IMR-90 (cell line): Measurements from ENCODE around the gene TIMELESS. TPM values are rescaled to one million over a fixed set of nuclear protein-coding genes. Genes with fewer than 3 reads are reported as not detected.

ENCODE experiments used
- ATAC-seq: fragments of 200-7000 bp; cut with Tn5 transposase; 2 replicates; pipeline ENCODE4 v1.9.1; 2020; ENCODE audit warnings: low read depth, mild to moderate bottlenecking, moderate library complexity
- BruUV-seq: library from RNA; stranded (reverse); fragments of 400-500 nt; replicated peaks from 2 replicates; lab custom pipeline; 2021; lab: Mats Ljungman, UMichigan
- CTCF ChIA-PET: fragments of 300-600 bp; formaldehyde crosslinking; extraction: SDS; loops from one replicate; lab custom pipeline; 2021; ENCODE audit warnings: antibody characterized with exemption; lab: Yijun Ruan, JAX
- POLR2A ChIA-PET: fragments of 300-600 bp; sonication (Branson Sonifier 250); formaldehyde crosslinking; loops from one replicate; lab custom pipeline; 2022; ENCODE audit warnings: antibody characterized with exemption; ENCODE audit not compliant: unreplicated experiment; lab: Charles Lee
- DNase-seq: peaks from one replicate; pipeline ENCODE4 v3.0.0; 2013
- H2AFZ ChIP-seq: replicated peaks from 2 replicates; pipeline ENCODE3; 2013; ENCODE audit warnings: low read length, mild to moderate bottlenecking; ENCODE audit not compliant: poor library complexity
- H2AK5ac ChIP-seq: 2 replicates; pipeline ENCODE4 v1.6.1; 2013; ENCODE audit warnings: low read depth, low read length, inconsistent platforms
- H2AK9ac ChIP-seq: replicated peaks from 2 replicates; pipeline ENCODE3; 2013; ENCODE audit warnings: mild to moderate bottlenecking, low read depth, low read length, moderate library complexity; ENCODE audit not compliant: poor library complexity
- H2BK120ac ChIP-seq: 2 replicates; pipeline ENCODE4 v1.6.1; 2013; ENCODE audit warnings: low read depth, low read length, inconsistent platforms
- H2BK15ac ChIP-seq: 3 replicates; pipeline ENCODE4 v1.6.1; 2013; ENCODE audit warnings: low read depth, low read length, inconsistent platforms
- H2BK20ac ChIP-seq: 2 replicates; pipeline ENCODE4 v1.6.1; 2013; ENCODE audit warnings: low read depth, mild to moderate bottlenecking, inconsistent platforms, low read length, moderate library complexity
- H2BK5ac ChIP-seq: 2 replicates; pipeline ENCODE4 v1.6.1; 2013; ENCODE audit warnings: mild to moderate bottlenecking, low read depth, low read length, inconsistent platforms; ENCODE audit not compliant: poor library complexity, severe bottlenecking
- H3K14ac ChIP-seq: replicated peaks from 2 replicates; pipeline ENCODE4 v1.6.1; 2013; ENCODE audit warnings: low read depth, low read length, inconsistent platforms
- H3K18ac ChIP-seq: 2 replicates; pipeline ENCODE4 v1.6.1; 2013; ENCODE audit warnings: low read depth, low read length, control low read depth
- H3K23ac ChIP-seq: 2 replicates; pipeline ENCODE4 v1.6.1; 2013; ENCODE audit warnings: low read depth, low read length, inconsistent platforms
- H3K27ac ChIP-seq: 2 replicates; pipeline ENCODE4 v1.5.1; 2013; ENCODE audit warnings: mild to moderate bottlenecking, control low read depth, low read length; ENCODE audit not compliant: insufficient read depth
- H3K27me3 ChIP-seq: 2 replicates; pipeline ENCODE4 v1.6.1; 2013; ENCODE audit warnings: low read length; ENCODE audit not compliant: control insufficient read depth, insufficient read depth
- H3K36me3 ChIP-seq: 2 replicates; pipeline ENCODE4 v1.6.1; 2013; ENCODE audit warnings: low read length, mixed read lengths; ENCODE audit not compliant: control insufficient read depth, insufficient read depth
- H3K4ac ChIP-seq: 2 replicates; pipeline ENCODE4 v1.6.1; 2013; ENCODE audit warnings: low read depth, low read length, inconsistent platforms
- H3K4me1 ChIP-seq: 2 replicates; pipeline ENCODE4 v1.6.1; 2013; ENCODE audit warnings: low read length, mixed read lengths; ENCODE audit not compliant: control insufficient read depth, insufficient read depth
- H3K4me2 ChIP-seq: 2 replicates; pipeline ENCODE4 v1.6.1; 2013; ENCODE audit warnings: low read depth, mild to moderate bottlenecking, control low read depth, low read length, moderate library complexity
- H3K4me3 ChIP-seq: 2 replicates; pipeline ENCODE4 v1.5.1; 2013; ENCODE audit warnings: low read depth, mild to moderate bottlenecking, control low read depth, low read length, moderate library complexity; ENCODE audit not compliant: insufficient read depth
- H3K56ac ChIP-seq: 2 replicates; pipeline ENCODE4 v1.6.1; 2013; ENCODE audit warnings: low read length, inconsistent platforms; ENCODE audit not compliant: insufficient read depth; ENCODE audit errors: extremely low read depth
- H3K79me1 ChIP-seq, 2 experiments: 2 replicates each; pipeline ENCODE4 v1.6.1; 2013; ENCODE audit warnings: low read length in 2 of 2, inconsistent platforms in 1 of 2, low read depth in 1 of 2
- H3K9ac ChIP-seq: 2 replicates; pipeline ENCODE4 v1.6.1; 2013; ENCODE audit warnings: low read depth, low read length, control low read depth
- H3K9me1 ChIP-seq: 2 replicates; pipeline ENCODE4 v1.6.1; 2013; ENCODE audit warnings: low read length, inconsistent platforms; ENCODE audit not compliant: insufficient read depth
- H3K9me3 ChIP-seq: 2 replicates; pipeline ENCODE4 v1.6.1; 2013; ENCODE audit warnings: low read length; ENCODE audit not compliant: control insufficient read depth, insufficient read depth
- H4K20me1 ChIP-seq: 2 replicates; pipeline ENCODE4 v1.6.1; 2013; ENCODE audit warnings: low read length, inconsistent platforms; ENCODE audit not compliant: insufficient read depth
- H4K5ac ChIP-seq: 2 replicates; pipeline ENCODE4 v1.6.1; 2013; ENCODE audit warnings: mild to moderate bottlenecking, low read depth, low read length, control low read depth
- H4K8ac ChIP-seq, 2 experiments: 2 replicates each; pipeline ENCODE4 v1.6.1; 2013; ENCODE audit warnings: low read depth in 2 of 2, low read length in 2 of 2, control low read depth in 1 of 2, inconsistent platforms in 1 of 2
- H4K91ac ChIP-seq: 2 replicates; pipeline ENCODE4 v1.6.1; 2013; ENCODE audit warnings: low read depth, low read length, inconsistent platforms; ENCODE audit not compliant: insufficient read depth
- BHLHE40 ChIP-seq: fragments of 150-350 bp; IDR thresholded peaks from 2 replicates; pipeline ENCODE4 v1.6.1; 2016; ENCODE audit warnings: mild to moderate bottlenecking, low read depth, low read length
- CEBPB ChIP-seq: IDR thresholded peaks from 2 replicates; pipeline ENCODE4 v1.6.1; 2012; ENCODE audit warnings: low read depth, low read length, improper control_type of control experiment
- FOS ChIP-seq: fragments of 150-350 bp; IDR thresholded peaks from 2 replicates; pipeline ENCODE4 v1.6.1; 2016; ENCODE audit warnings: low read depth, low read length
- MAFK ChIP-seq: IDR thresholded peaks from 2 replicates; pipeline ENCODE4 v1.6.1; 2012; ENCODE audit warnings: low read depth, low read length, improper control_type of control experiment
- MAZ ChIP-seq: IDR thresholded peaks from 2 replicates; pipeline ENCODE4 v1.6.1; 2012; ENCODE audit warnings: low read depth, mild to moderate bottlenecking, low read length, improper control_type of control experiment, moderate library complexity, borderline replicate concordance
- NFE2L2 ChIP-seq: fragments of 150-350 bp; IDR thresholded peaks from 2 replicates; pipeline ENCODE4 v1.6.1; 2016; ENCODE audit warnings: low read depth, mild to moderate bottlenecking, low read length
- POLR2A ChIP-seq: IDR thresholded peaks from 2 replicates; pipeline ENCODE4 v1.6.1; 2012; ENCODE audit warnings: mild to moderate bottlenecking, low read depth, low read length
- RAD21 ChIP-seq: IDR thresholded peaks from 2 replicates; pipeline ENCODE4 v1.6.1; 2012; ENCODE audit warnings: low read length, improper control_type of control experiment
- RCOR1 ChIP-seq: IDR thresholded peaks from 2 replicates; pipeline ENCODE4 v1.6.1; 2012; ENCODE audit warnings: mild to moderate bottlenecking, low read length, improper control_type of control experiment; ENCODE audit not compliant: insufficient replicate concordance
- RFX5 ChIP-seq: IDR thresholded peaks from 2 replicates; pipeline ENCODE4 v1.8.0; 2012; ENCODE audit warnings: low read depth, mild to moderate bottlenecking, low read length, moderate library complexity
- USF2 ChIP-seq: fragments of 150-350 bp; IDR thresholded peaks from 2 replicates; pipeline ENCODE4 v1.6.1; 2017; ENCODE audit warnings: mild to moderate bottlenecking, antibody characterized with exemption, low read length, low read depth
- WGBS, 2 experiments: methylation state at CpG; one replicate each; pipeline versions ENCODE4 v1.1.5 to v1.1.7; 2013; ENCODE audit warnings: missing lambda C conversion rate in 2 of 2; ENCODE audit not compliant: insufficient read length in 1 of 2; ENCODE audit errors: extremely low coverage in 2 of 2; 5-methylcytosine and 5-hydroxymethylcytosine counted together
- dilution Hi-C: fragments of 300-500 bp; cut with HindIII; formaldehyde crosslinking; loops from one replicate; pipeline ENCODE4 v1.14.3; 2018; ENCODE audit warnings: low sequenced_read_pairs; ENCODE audit not compliant: unreplicated experiment
- in situ Hi-C: fragments of 300-500 bp; cut with MboI; formaldehyde crosslinking; loops from 3 replicates; pipeline ENCODE4 v1.14.3; 2019; ENCODE audit warnings: low sequenced_read_pairs, inconsistent platforms, mixed read lengths
- intact Hi-C: fragments of 100-400 bp; cut with micrococcal nuclease; formaldehyde crosslinking; loops from 2 replicates; pipeline ENCODE4 v1.10.0; 2022
- polyA plus RNA-seq, 3 experiments: library from polyadenylated mRNA; depleted of rRNA; stranded (reverse); fragments of >200 nt; gene quantifications; 2 replicates each; pipeline ENCODE4 v1.2.3, GENCODE V29; 2012; ENCODE audit warnings: low replicate concordance in 1 of 3
- total RNA-seq: library from RNA; depleted of rRNA; stranded (reverse); fragments of >200 nt; gene quantifications from 2 replicates; pipeline ENCODE4 v1.2.3, GENCODE V29; 2012
- TF ChIP-seq, protein P1 (sequence below): fragments of 150-350 bp; IDR thresholded peaks from 2 replicates; pipeline ENCODE4 v1.6.1; 2016; ENCODE audit warnings: low read depth, mild to moderate bottlenecking, low read length, moderate library complexity, borderline replicate concordance
- TF ChIP-seq, protein P2 (sequence below): conservative IDR thresholded peaks from 2 replicates; pipeline ENCODE4 v1.5.1; 2012; ENCODE audit warnings: mild to moderate bottlenecking, low read depth, low read length, improper control_type of control experiment

Gene TIMELESS
- total and polyA plus RNA-seq, 2 of the 4 experiments (the other 2 are of a cell fraction): 7.3 to 10.4 TPM

DNA sequence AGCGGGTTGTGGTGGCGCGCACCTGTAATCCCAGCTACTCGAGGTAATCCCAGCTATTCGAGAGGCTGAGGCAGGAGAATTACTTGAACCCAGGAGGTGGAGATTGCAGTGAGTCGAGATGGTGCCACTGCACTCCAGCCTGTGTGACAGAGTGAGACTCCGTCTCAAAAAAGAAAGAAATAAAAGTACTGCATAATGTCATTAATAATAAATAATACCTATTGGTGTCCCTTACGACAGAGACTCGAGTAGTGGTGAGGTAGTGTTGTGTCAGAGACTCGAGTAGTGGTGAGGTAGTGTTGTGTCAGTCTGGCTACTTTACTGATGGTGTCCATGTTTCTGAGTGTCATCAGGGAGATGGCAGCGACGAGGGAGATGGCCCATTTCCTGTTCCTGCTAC, 37.5 kb upstream of the TIMELESS start (continued):
- TF ChIP-seq FOS: no peak
- no peak for TF ChIP-seq NFE2L2

- H3K4ac ChIP-seq: no peak overlapping the region
- ATAC-seq (no peak), DNase-seq (no peak)
- H2BK15ac ChIP-seq: no peak overlapping the region
- in situ Hi-C loops: no loop called here
- no peak overlapping the region for H2BK20ac ChIP-seq
- ChIA-PET POLR2A (no interaction called here), CTCF (interaction anchor here (1.0 kb wide), 1 partner anchor 9 kb away, joined by 3 read pairs; no protein-coding TSS in a partner anchor)
- no peaks in the 10 kb centered on the region for H3K79me1 ChIP-seq
- H3K18ac ChIP-seq: no peak overlapping the region
- no peak overlapping the region for H3K9ac ChIP-seq
- no peak overlapping the region for H2BK120ac ChIP-seq
- peaks cover 6% of the 10 kb centered on the region; the same call in 1 of the 2 replicates for H3K9me1 ChIP-seq
- H3K4me2 ChIP-seq: no peak overlapping the region
- H3K23ac ChIP-seq: no peak overlapping the region
- H3K27ac ChIP-seq: no peak overlapping the region
- H4K5ac ChIP-seq: no peak overlapping the region
- H4K20me1 ChIP-seq: no peaks in the 10 kb centered on the region
- WGBS, 2 experiments: no CpG with 5 or more reads among the region's 1 CpG
- no peak overlapping the region for H2AK5ac ChIP-seq
- intact Hi-C loops: no loop called here
- no peaks in the 10 kb centered on the region for H3K36me3 ChIP-seq
- peaks cover 19% of the 10 kb centered on the region for H3K27me3 ChIP-seq
- H3K4me1 ChIP-seq: peaks cover 2% of the 10 kb centered on the region; the same call in 1 of the 2 replicates
- no peak overlapping the region for H3K14ac ChIP-seq
- H4K91ac ChIP-seq: no peak overlapping the region
- no TSS peak for BruUV-seq
- H4K8ac ChIP-seq: no peak overlapping the region
- H2AFZ ChIP-seq: no peak overlapping the region
- H3K9me3 ChIP-seq: 0 out of 2 replicates have a peak, but pooled peaks cover 2% of the 10 kb centered on the region
- no peak overlapping the region for H2AK9ac ChIP-seq
- TF ChIP-seq FOS (no peak), MAZ (no peak), BHLHE40 (no peak), RFX5 (no peak), RCOR1 (no peak), CEBPB (no peak), NFE2L2 (no peak), MAFK (no peak), USF2 (no peak), POLR2A (no peak), RAD21 (no peak)
- TF ChIP-seq, protein P1, sequence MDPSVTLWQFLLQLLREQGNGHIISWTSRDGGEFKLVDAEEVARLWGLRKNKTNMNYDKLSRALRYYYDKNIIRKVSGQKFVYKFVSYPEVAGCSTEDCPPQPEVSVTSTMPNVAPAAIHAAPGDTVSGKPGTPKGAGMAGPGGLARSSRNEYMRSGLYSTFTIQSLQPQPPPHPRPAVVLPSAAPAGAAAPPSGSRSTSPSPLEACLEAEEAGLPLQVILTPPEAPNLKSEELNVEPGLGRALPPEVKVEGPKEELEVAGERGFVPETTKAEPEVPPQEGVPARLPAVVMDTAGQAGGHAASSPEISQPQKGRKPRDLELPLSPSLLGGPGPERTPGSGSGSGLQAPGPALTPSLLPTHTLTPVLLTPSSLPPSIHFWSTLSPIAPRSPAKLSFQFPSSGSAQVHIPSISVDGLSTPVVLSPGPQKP: no peak
- TF ChIP-seq, protein P2, sequence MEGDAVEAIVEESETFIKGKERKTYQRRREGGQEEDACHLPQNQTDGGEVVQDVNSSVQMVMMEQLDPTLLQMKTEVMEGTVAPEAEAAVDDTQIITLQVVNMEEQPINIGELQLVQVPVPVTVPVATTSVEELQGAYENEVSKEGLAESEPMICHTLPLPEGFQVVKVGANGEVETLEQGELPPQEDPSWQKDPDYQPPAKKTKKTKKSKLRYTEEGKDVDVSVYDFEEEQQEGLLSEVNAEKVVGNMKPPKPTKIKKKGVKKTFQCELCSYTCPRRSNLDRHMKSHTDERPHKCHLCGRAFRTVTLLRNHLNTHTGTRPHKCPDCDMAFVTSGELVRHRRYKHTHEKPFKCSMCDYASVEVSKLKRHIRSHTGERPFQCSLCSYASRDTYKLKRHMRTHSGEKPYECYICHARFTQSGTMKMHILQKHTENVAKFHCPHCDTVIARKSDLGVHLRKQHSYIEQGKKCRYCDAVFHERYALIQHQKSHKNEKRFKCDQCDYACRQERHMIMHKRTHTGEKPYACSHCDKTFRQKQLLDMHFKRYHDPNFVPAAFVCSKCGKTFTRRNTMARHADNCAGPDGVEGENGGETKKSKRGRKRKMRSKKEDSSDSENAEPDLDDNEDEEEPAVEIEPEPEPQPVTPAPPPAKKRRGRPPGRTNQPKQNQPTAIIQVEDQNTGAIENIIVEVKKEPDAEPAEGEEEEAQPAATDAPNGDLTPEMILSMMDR: no peak
- H2BK5ac ChIP-seq: no peak overlapping the region
- dilution Hi-C loops: no loop called here
- no peak overlapping the region for H3K56ac ChIP-seq
- H3K4me3 ChIP-seq: no peak overlapping the region
Observed at GRCh38 chr12:56484566-56484965, 35.3 kb upstream of the TIMELESS start.
